VCaP (cell line): ENCODE data around the gene PBLD.
"Not testable (repeated sequence)": the region's sequence is repeated elsewhere in the genome, so short reads cannot be mapped to it uniquely, and the experiment has no call there.

ENCODE experiments used
- H3K27ac ChIP-seq: fragments of 450-650 bp; 2 replicates; pipeline ENCODE4 v1.5.1; 2017
- TF ChIP-seq, protein P1 (sequence below): fragments of 450-650 bp; conservative IDR thresholded peaks from 2 replicates; pipeline ENCODE4 v1.5.1; 2017; ENCODE audit warnings: mild to moderate bottlenecking, moderate library complexity

The PBLD gene

DNA sequence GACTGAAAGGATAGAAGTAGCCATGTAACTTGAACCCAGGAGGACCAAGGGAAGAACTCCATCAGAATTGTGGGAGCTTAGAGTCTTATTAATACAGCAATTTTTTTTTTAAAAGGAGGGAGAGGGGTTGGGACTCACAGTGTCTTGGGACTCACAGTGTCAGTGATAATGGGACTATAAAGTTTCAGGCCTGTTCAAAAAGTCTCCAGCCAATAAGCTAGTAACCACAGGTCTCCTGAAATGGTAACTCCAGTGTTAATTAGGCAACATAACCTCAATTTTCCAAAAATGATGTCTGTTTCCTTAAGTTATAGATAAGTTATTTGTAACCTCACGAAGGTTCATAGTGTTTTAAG is 3.2 kb downstream of the PBLD start:
- H3K27ac ChIP-seq: peak overlapping the region; percentile 34

DNA sequence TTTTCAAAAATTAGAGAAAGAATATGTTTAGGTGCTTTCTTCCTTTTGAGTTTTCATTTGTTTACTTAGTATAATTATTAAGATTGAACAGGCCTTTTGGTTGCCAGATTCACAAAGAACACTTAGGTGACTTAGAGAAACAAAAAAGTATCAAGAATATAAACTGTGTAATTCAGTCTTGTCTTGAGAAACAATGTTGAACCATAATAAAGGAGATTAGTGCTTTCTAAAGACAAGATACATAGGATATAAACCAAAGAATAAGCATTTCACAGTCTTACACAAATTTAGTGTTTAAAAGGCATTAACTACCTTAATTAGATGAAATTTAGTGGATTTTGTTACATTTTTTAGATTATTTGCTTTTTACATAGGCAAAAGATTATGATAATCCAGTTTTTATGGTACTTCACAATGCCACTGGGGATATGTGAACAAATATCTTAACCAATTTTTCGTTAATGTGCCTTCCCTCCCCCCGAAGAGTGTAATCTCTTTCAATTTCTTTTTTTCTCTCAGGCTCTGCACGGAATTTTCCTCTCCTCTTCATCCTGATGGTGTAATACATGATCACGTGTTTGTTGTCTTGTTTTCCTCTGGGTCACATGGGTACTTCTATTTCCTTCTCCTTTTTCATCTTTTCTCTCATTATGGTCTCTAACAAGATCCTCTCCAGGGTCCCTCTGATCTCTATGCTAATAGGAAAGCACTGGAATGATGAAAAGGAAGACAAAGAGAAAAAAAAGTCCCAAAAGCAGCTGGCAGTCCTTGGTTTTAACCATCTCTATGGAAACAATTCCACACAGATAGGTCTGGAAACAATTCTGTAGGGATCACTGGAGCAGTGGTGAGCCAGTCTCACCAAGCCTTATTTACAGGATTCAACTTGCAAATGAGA is 4.6 kb downstream of the PBLD start:
- TF ChIP-seq, protein P1, sequence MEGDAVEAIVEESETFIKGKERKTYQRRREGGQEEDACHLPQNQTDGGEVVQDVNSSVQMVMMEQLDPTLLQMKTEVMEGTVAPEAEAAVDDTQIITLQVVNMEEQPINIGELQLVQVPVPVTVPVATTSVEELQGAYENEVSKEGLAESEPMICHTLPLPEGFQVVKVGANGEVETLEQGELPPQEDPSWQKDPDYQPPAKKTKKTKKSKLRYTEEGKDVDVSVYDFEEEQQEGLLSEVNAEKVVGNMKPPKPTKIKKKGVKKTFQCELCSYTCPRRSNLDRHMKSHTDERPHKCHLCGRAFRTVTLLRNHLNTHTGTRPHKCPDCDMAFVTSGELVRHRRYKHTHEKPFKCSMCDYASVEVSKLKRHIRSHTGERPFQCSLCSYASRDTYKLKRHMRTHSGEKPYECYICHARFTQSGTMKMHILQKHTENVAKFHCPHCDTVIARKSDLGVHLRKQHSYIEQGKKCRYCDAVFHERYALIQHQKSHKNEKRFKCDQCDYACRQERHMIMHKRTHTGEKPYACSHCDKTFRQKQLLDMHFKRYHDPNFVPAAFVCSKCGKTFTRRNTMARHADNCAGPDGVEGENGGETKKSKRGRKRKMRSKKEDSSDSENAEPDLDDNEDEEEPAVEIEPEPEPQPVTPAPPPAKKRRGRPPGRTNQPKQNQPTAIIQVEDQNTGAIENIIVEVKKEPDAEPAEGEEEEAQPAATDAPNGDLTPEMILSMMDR: no peak
- H3K27ac ChIP-seq: peak overlapping the region; percentile 34

More for the DNA sequence above, 3.2 kb downstream of the PBLD start:
- TF ChIP-seq, protein P1: no peak

DNA sequence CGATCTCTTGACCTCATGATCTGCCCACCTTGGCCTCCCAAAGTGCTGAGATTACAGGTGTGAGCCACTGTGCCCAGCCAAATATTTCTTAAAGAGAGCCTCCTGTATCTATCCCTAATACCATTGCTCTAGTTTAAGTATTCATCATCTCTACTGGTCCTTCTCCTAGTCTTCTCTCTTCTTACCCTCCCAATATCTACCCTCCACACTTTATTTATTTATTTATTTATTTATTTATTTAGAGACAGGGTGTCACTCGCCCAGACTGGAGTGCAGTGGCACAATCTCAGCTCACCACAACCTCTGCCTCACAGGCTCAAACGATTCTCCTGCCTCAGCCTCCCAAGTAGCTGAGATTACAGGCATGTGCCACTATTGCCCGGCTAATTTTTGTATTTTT is 8.3 kb downstream of the PBLD start:
- not testable (repeated sequence) for H3K27ac ChIP-seq

DNA sequence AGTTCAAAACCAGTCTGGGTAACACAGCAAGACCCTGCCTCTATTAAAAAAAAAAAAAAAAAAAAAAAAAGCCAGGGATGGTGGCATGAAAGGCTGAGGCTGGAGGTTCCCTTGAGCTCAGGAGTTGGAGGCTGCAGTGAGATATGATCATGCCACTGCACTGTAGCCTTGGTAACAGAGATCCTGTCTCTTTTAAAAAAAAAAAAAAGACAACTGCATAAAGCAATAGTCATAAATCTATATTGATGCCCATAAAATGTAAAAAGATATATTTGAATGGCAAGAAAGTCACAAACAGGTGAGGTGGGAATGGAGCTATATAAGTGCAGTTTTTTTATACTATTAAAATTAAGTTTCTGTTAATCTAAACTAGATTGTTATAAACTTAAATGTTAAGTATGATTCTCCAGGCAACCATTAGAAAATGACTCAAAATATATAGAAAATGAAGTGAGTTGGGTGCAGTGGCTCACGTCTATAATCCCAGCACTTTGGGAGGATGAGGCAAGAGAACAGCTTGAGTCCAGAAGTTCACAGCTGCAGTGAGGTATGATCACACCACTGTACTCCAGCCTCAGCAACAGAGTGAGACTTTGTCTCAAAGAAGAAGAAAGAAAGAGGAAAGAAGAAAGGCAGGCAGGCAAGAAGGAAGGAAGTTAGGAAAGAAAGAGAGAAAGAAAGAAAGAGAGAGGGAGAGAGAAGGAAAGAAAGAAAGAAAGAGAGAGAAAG is 14.2 kb downstream of the PBLD start:
- TF ChIP-seq, protein P1: no peak
- no peak overlapping the region for H3K27ac ChIP-seq

DNA sequence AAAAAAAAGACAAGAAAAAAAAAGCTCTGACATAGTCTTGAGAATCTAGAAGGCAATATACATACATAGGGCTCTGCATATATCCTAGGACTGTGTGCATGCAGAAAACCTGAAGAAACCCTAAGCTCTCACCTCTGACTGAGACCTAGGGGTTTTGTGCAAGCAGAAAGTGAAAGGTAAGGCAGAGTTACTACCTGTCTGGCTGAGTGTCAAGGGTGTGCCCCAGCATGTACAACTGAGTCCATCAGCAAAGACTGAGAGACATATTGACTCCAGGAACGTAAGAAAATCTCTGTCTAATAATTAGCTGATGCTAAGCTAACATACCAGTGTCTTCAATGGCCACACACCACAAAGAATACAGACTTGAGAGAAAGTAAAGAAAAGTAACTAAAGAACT is 17.1 kb downstream of the PBLD start:
- TF ChIP-seq, protein P1: no peak
- no peak overlapping the region for H3K27ac ChIP-seq

DNA sequence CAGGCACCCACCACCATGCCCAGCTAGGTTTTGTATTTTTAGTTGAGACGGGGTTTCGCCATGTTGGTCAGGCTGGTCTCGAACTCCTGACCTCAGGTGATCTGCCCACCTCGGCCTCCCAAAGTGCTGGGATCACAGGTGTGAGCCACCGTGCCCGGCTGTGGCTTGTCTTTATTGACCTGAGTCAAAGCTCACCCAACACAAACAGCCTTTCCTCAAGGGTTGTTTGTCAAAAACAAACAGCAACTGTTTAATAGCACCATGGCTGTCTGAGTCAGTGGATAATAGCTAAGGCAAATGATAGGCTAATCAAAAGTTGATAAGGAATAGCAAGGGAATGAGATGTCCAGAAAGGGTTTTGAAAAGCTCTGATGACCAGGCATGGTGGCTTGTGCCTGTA is 17.8 kb downstream of the PBLD start:
- not testable (repeated sequence) for H3K27ac ChIP-seq

DNA sequence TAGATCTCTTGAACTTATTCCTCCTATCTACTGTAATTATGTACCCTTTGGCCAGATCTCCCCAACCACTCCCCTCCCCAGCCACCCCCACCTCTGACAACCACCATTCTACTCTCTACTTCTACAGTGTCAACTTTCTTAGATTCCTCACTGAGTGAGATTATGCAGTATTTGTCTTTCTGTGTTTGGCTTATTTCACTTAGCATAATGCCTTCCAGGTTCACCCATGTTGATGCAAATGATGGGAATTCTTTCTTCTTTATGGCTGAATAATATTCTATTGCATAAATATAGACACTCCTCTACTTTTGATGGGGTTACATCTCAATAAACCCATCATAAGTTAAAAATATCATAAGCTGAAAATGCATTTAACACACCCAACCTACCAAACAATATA is 22.2 kb downstream of the PBLD start:
- TF ChIP-seq, protein P1: no peak
- no peak overlapping the region for H3K27ac ChIP-seq

DNA sequence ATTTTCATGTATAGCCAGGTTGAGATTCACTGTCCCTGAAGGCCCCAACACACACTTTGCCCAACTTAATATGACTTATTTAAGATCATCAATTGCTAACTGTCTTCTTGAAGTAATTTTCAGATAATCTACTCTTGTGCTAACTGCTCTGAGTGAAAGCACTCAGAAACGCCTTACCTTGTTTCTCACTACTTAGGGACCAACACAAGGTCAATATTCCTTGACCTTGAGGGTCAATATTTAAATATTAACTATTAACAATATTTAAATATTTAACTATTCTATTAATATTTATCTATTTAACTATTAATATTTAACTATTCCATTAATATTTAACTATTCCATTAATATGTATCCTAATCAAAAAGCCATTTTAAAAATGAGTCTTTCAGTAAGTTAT is 26.9 kb downstream of the PBLD start:
- TF ChIP-seq, protein P1: no peak
- H3K27ac ChIP-seq: peak overlapping the region; percentile 81
